Neuronal stem cell (in vitro differentiated cells): ENCODE results near the gene BTLA.

Experiments
- DNase-seq: peaks from one replicate; pipeline ENCODE4 v3.0.0-alpha.2; 2013; ENCODE audit warnings: low spot score
- H2AFZ ChIP-seq: one replicate; pipeline ENCODE4 v1.6.1; 2013; ENCODE audit warnings: mild to moderate bottlenecking, low read length, inconsistent platforms
- H2AK5ac ChIP-seq: 2 replicates; pipeline ENCODE4 v1.6.1; 2013; ENCODE audit warnings: low read depth, mild to moderate bottlenecking, inconsistent platforms, low read length, moderate library complexity, mixed read lengths
- H2BK120ac ChIP-seq: 2 replicates; pipeline ENCODE4 v1.6.1; 2013; ENCODE audit warnings: low read depth, mild to moderate bottlenecking, inconsistent platforms, low read length, moderate library complexity, mixed read lengths
- H2BK12ac ChIP-seq: one replicate; pipeline ENCODE4 v1.6.1; 2013; ENCODE audit warnings: low read length, inconsistent platforms
- H2BK15ac ChIP-seq: 2 replicates; pipeline ENCODE4 v1.6.1; 2013; ENCODE audit warnings: mild to moderate bottlenecking, low read length, inconsistent platforms, mixed read lengths
- H2BK5ac ChIP-seq: one replicate; pipeline ENCODE4 v1.6.1; 2013; ENCODE audit warnings: inconsistent platforms, mild to moderate bottlenecking, low read length, moderate library complexity
- H3K14ac ChIP-seq: one replicate; pipeline ENCODE4 v1.6.1; 2013; ENCODE audit warnings: low read length, inconsistent platforms
- H3K18ac ChIP-seq: 2 replicates; pipeline ENCODE4 v1.6.1; 2013; ENCODE audit warnings: low read length, inconsistent platforms
- H3K23ac ChIP-seq: 2 replicates; pipeline ENCODE4 v1.6.1; 2013; ENCODE audit warnings: low read depth, mild to moderate bottlenecking, mixed read lengths, low read length, inconsistent platforms; ENCODE audit not compliant: poor library complexity
- H3K27ac ChIP-seq: replicated peaks from 3 replicates; pipeline ENCODE4 v1.5.1; 2013; ENCODE audit warnings: low read length, inconsistent platforms
- H3K27me3 ChIP-seq, 3 experiments: 2 replicates each; pipeline ENCODE4 v1.6.1; 2013; ENCODE audit warnings: low read length in 3 of 3, mild to moderate bottlenecking in 2 of 3, inconsistent platforms in 1 of 3, low read depth in 1 of 3, mixed read lengths in 1 of 3, moderate library complexity in 1 of 3; ENCODE audit not compliant: control insufficient read depth in 3 of 3, insufficient read depth in 3 of 3
- H3K36me3 ChIP-seq, 2 donors: replicated peaks in 1 of 2; 2 replicates each; pipeline ENCODE4 v1.6.1; 2013; ENCODE audit warnings: low read length in 2 of 2; ENCODE audit not compliant: control insufficient read depth in 2 of 2, insufficient read depth in 2 of 2
- H3K4ac ChIP-seq: 2 replicates; pipeline ENCODE4 v1.6.1; 2013; ENCODE audit warnings: inconsistent platforms, mild to moderate bottlenecking, low read length, moderate library complexity
- H3K4me1 ChIP-seq, 2 donors: 1 replicate in 1 of 2; 2 replicates in 1 of 2; pipeline ENCODE4 v1.6.1; 2013; ENCODE audit warnings: low read length in 2 of 2, low read depth in 1 of 2; ENCODE audit not compliant: control insufficient read depth in 2 of 2, insufficient read depth in 1 of 2
- H3K4me2 ChIP-seq: one replicate; pipeline ENCODE4 v1.6.1; 2013; ENCODE audit warnings: mild to moderate bottlenecking, low read length, inconsistent platforms; ENCODE audit not compliant: insufficient read depth, poor library complexity, severe bottlenecking
- H3K4me3 ChIP-seq, 2 donors: 2 replicates each; pipeline ENCODE4 v1.5.1; 2013; ENCODE audit warnings: low read length in 2 of 2, mild to moderate bottlenecking in 2 of 2, inconsistent platforms in 1 of 2, moderate library complexity in 1 of 2
- H3K79me1 ChIP-seq: one replicate; pipeline ENCODE4 v1.6.1; 2013; ENCODE audit warnings: low read depth, mild to moderate bottlenecking, inconsistent platforms, low read length, moderate library complexity
- H3K9ac ChIP-seq: one replicate; pipeline ENCODE4 v1.6.1; 2013; ENCODE audit warnings: mild to moderate bottlenecking, low read depth, low read length, inconsistent platforms; ENCODE audit not compliant: poor library complexity
- H3K9me3 ChIP-seq, 2 donors: replicated peaks in 1 of 2; 2 replicates each; pipeline versions ENCODE3 to v1.6.1; 2013; ENCODE audit warnings: low read length in 2 of 2, mild to moderate bottlenecking in 2 of 2, inconsistent platforms in 1 of 2, low read depth in 1 of 2, mixed read lengths in 1 of 2, moderate library complexity in 1 of 2; ENCODE audit not compliant: control insufficient read depth in 2 of 2, insufficient read depth in 1 of 2
- H4K8ac ChIP-seq: one replicate; pipeline ENCODE4 v1.6.1; 2013; ENCODE audit warnings: low read depth, mild to moderate bottlenecking, inconsistent platforms, low read length, moderate library complexity
- H4K91ac ChIP-seq: one replicate; pipeline ENCODE4 v1.6.1; 2013; ENCODE audit warnings: low read length, low read depth, mild to moderate bottlenecking, inconsistent platforms; ENCODE audit not compliant: poor library complexity
- WGBS, 2 donors: extraction: QIAGEN DNeasy Blood & Tissue Kit; methylation state at CpG; one replicate each; pipeline ENCODE4 v1.1.7; 2013; ENCODE audit warnings: missing lambda C conversion rate in 2 of 2, mixed read lengths in 1 of 2; ENCODE audit not compliant: insufficient read length in 2 of 2, insufficient replicate concordance in 1 of 2; ENCODE audit errors: extremely low coverage in 2 of 2; 5-methylcytosine and 5-hydroxymethylcytosine counted together

BTLA gene

GRCh38 chr3:112482675-112483074 is 16.6 kb downstream of the BTLA start:
- no peak overlapping the region for H3K18ac ChIP-seq
- H3K14ac ChIP-seq = no peak overlapping the region
- no peak overlapping the region for H4K8ac ChIP-seq
- H2AK5ac ChIP-seq = no peak overlapping the region
- no peak overlapping the region for H2BK15ac ChIP-seq
- H2AFZ ChIP-seq = no peak overlapping the region
- H3K4ac ChIP-seq = no peak overlapping the region
- no peaks in the 10 kb centered on the region for H3K27me3 ChIP-seq
- H2BK120ac ChIP-seq = no peak overlapping the region
- no CpG with 5 or more reads among the region's 1 CpG for WGBS, 2 donors
- no peak overlapping the region for H3K27ac ChIP-seq
- H3K79me1 ChIP-seq = no peaks in the 10 kb centered on the region
- no peak overlapping the region for H2BK5ac ChIP-seq
- no peak overlapping the region for H3K4me3 ChIP-seq
- H4K91ac ChIP-seq = no peak overlapping the region
- no peaks in the 10 kb centered on the region for H3K36me3 ChIP-seq
- H3K23ac ChIP-seq = no peak overlapping the region
- no peaks in the 10 kb centered on the region for H3K9me3 ChIP-seq
- no peak overlapping the region for H3K4me2 ChIP-seq
- no peak for DNase-seq
- H3K9ac ChIP-seq = no peak overlapping the region
- no peak overlapping the region for H2BK12ac ChIP-seq
- H3K4me1 ChIP-seq = no peaks in the 10 kb centered on the region

GRCh38 chr3:112481302-112481721 is 18.0 kb downstream of the BTLA start:
- Histone ChIP-seq H3K4me2 (no peak overlapping the region), H2AFZ (no peak overlapping the region), H4K91ac (no peak overlapping the region), H3K4me1 (no peaks in the 10 kb centered on the region), H3K18ac (no peak overlapping the region), H2BK12ac (no peak overlapping the region), H3K27ac (no peak overlapping the region), H2BK120ac (no peak overlapping the region), H3K36me3 (no peaks in the 10 kb centered on the region), H3K4ac (no peak overlapping the region), H3K9ac (no peak overlapping the region), H2BK5ac (no peak overlapping the region), H3K4me3 (no peak overlapping the region), H2AK5ac (no peak overlapping the region), H3K79me1 (no peaks in the 10 kb centered on the region), H2BK15ac (no peak overlapping the region), H3K27me3 (no peaks in the 10 kb centered on the region), H3K23ac (no peak overlapping the region), H3K9me3 (no peaks in the 10 kb centered on the region), H3K14ac (no peak overlapping the region), H4K8ac (no peak overlapping the region)
- DNase-seq = no peak

- Histone ChIP-seq H4K8ac (no peak overlapping the region), H3K23ac (no peak overlapping the region), H3K79me1 (no peaks in the 10 kb centered on the region), H2AK5ac (no peak overlapping the region), H3K9me3 (no peaks in the 10 kb centered on the region), H2BK12ac (no peak overlapping the region), H3K4me2 (no peak overlapping the region), H3K4me1 (no peaks in the 10 kb centered on the region), H4K91ac (no peak overlapping the region), H3K18ac (no peak overlapping the region), H3K27me3 (no peaks in the 10 kb centered on the region), H3K36me3 (no peaks in the 10 kb centered on the region), H2BK120ac (no peak overlapping the region), H3K4me3 (no peak overlapping the region), H2BK5ac (no peak overlapping the region), H2BK15ac (no peak overlapping the region), H3K14ac (no peak overlapping the region), H3K4ac (no peak overlapping the region), H2AFZ (no peak overlapping the region), H3K27ac (no peak overlapping the region), H3K9ac (no peak overlapping the region)
- DNase-seq = no peak
- no CpG with 5 or more reads among the region's 1 CpG for WGBS, 2 donors
Observed at GRCh38 chr3:112477891-112478290, 21.4 kb downstream of the BTLA start.

GRCh38 chr3:112476346-112476745 is 22.9 kb downstream of the BTLA start:
- no peak overlapping the region for H2BK15ac ChIP-seq
- H2AK5ac ChIP-seq = no peak overlapping the region
- H3K27me3 ChIP-seq = no peaks in the 10 kb centered on the region
- H3K9ac ChIP-seq = no peak overlapping the region
- WGBS, 2 donors = no CpG with 5 or more reads among the region's 1 CpG
- H4K91ac ChIP-seq = no peak overlapping the region
- no peak overlapping the region for H3K27ac ChIP-seq
- no peak overlapping the region for H2BK120ac ChIP-seq
- no peaks in the 10 kb centered on the region for H3K79me1 ChIP-seq
- H2BK12ac ChIP-seq = no peak overlapping the region
- no peak overlapping the region for H2BK5ac ChIP-seq
- no peak overlapping the region for H2AFZ ChIP-seq
- no peak overlapping the region for H3K23ac ChIP-seq
- no peak overlapping the region for H4K8ac ChIP-seq
- DNase-seq = no peak
- H3K4me1 ChIP-seq = no peaks in the 10 kb centered on the region
- H3K4me3 ChIP-seq = no peak overlapping the region
- no peak overlapping the region for H3K18ac ChIP-seq
- no peaks in the 10 kb centered on the region for H3K36me3 ChIP-seq
- no peaks in the 10 kb centered on the region for H3K9me3 ChIP-seq
- no peak overlapping the region for H3K4me2 ChIP-seq
- H3K4ac ChIP-seq = no peak overlapping the region
- no peak overlapping the region for H3K14ac ChIP-seq
